SK-N-SH (cell line): ENCODE measurements around the gene KIZ. TPM values are rescaled to one million over a fixed set of nuclear protein-coding genes. Genes with fewer than 3 reads are reported as not detected.

Experiments used
- CTCF ChIA-PET: fragments of 300-600, 350-600 bp; formaldehyde crosslinking; extraction: SDS; loops from one replicate; lab custom pipeline; 2021; lab: Yijun Ruan, JAX
- POLR2A ChIA-PET: fragments of 350-600 bp; sonication (Branson Sonifier 250); formaldehyde crosslinking; extraction: SDS; loops from one replicate; lab custom pipeline; 2020; ENCODE audit warnings: antibody characterized with exemption, inconsistent platforms; lab: Yijun Ruan, JAX
- DNase-seq: peaks from one replicate; pipeline ENCODE4 v3.0.0; 2012
- H2AFZ ChIP-seq: fragments of 200-600 bp; sonication (generic); 2 replicates; pipeline ENCODE4 v1.8.1; 2016; ENCODE audit warnings: antibody characterized with exemption, mild to moderate bottlenecking, low read depth
- H3F3A ChIP-seq: fragments of 200-600 bp; sonication (generic); replicated peaks from 2 replicates; pipeline ENCODE3; 2016; ENCODE audit warnings: antibody characterized with exemption, mild to moderate bottlenecking; ENCODE audit not compliant: insufficient read depth
- H3K27ac ChIP-seq, 2 experiments: fragments of 200-500 bp in 1 of 2; fragments of 200-600 bp in 1 of 2; sonication (Bioruptor generic) in 1 of 2; sonication (generic), shearing (Covaris generic) in 1 of 2; 2 replicates each; pipeline versions ENCODE4 v1.5.1 to v1.6.1; 2014 to 2016; ENCODE audit warnings: low read depth in 2 of 2, inconsistent platforms in 1 of 2, low read length in 1 of 2, mild to moderate bottlenecking in 1 of 2, mixed read lengths in 1 of 2
- H3K27me3 ChIP-seq: fragments of 200-600 bp; sonication (generic), shearing (Covaris generic); 2 replicates; pipeline ENCODE4 v1.6.1; 2016; ENCODE audit warnings: mixed run types; ENCODE audit not compliant: insufficient read depth
- H3K36me3 ChIP-seq, 2 experiments: fragments of 200-500 bp in 1 of 2; fragments of 200-600 bp in 1 of 2; sonication (Bioruptor generic) in 1 of 2; sonication (generic) in 1 of 2; replicated peaks in 1 of 2; 2 replicates each; pipeline versions ENCODE3 to v1.5.1; 2014 to 2016; ENCODE audit warnings: low read length in 1 of 2, mild to moderate bottlenecking in 1 of 2; ENCODE audit not compliant: insufficient read depth in 2 of 2, control insufficient read depth in 1 of 2
- H3K4me1 ChIP-seq, 2 experiments: fragments of 200-500 bp in 1 of 2; fragments of 200-600 bp in 1 of 2; sonication (Bioruptor generic) in 1 of 2; sonication (generic), shearing (Covaris generic) in 1 of 2; 2 replicates each; pipeline versions ENCODE4 v1.5.1 to v1.6.1; 2014 to 2016; ENCODE audit warnings: low read depth in 1 of 2, low read length in 1 of 2, mixed run types in 1 of 2; ENCODE audit not compliant: insufficient read depth in 2 of 2, control insufficient read depth in 1 of 2
- H3K4me2 ChIP-seq: fragments of 200-600 bp; sonication (generic), shearing (Covaris generic); 2 replicates; pipeline ENCODE4 v1.6.1; 2017; ENCODE audit warnings: mixed run types
- H3K4me3 ChIP-seq, 2 experiments: fragments of 200-500 bp in 1 of 2; fragments of 200-600 bp in 1 of 2; sonication (Bioruptor generic) in 1 of 2; sonication (generic), shearing (Covaris generic) in 1 of 2; 2 replicates each; pipeline versions ENCODE4 v1.5.1 to v1.8.1; 2014 to 2016; ENCODE audit warnings: low read depth in 2 of 2, inconsistent platforms in 1 of 2, low read length in 1 of 2, mild to moderate bottlenecking in 1 of 2, mixed read lengths in 1 of 2, moderate library complexity in 1 of 2
- H3K79me2 ChIP-seq: fragments of 200-600 bp; sonication (generic); 2 replicates; pipeline ENCODE4 v1.8.1; 2017; ENCODE audit warnings: mild to moderate bottlenecking; ENCODE audit not compliant: insufficient read depth
- H3K9ac ChIP-seq: fragments of 200-600 bp; sonication (generic); 2 replicates; pipeline ENCODE4 v1.6.1; 2017; ENCODE audit warnings: mixed run types
- H3K9me2 ChIP-seq: fragments of 200-600 bp; sonication (generic); 2 replicates; pipeline ENCODE4 v1.6.1; 2017; ENCODE audit warnings: mixed run types
- H3K9me3 ChIP-seq: fragments of 200-600 bp; sonication (generic); 2 replicates; pipeline ENCODE4 v1.6.1; 2017; ENCODE audit warnings: mixed run types, mild to moderate bottlenecking, moderate library complexity
- H4K20me1 ChIP-seq: fragments of 200-600 bp; sonication (generic); 2 replicates; pipeline ENCODE4 v1.6.1; 2017; ENCODE audit warnings: mild to moderate bottlenecking, mixed run types; ENCODE audit not compliant: insufficient read depth
- CHD2 ChIP-seq: fragments of 150-350 bp; IDR thresholded peaks from 2 replicates; pipeline ENCODE4 v1.6.1; 2018; ENCODE audit warnings: low read length; ENCODE audit not compliant: partially characterized antibody
- ELF1 ChIP-seq: IDR thresholded peaks from 2 replicates; pipeline ENCODE4 v1.4.0; 2012
- EP300 ChIP-seq, 2 experiments: IDR thresholded peaks; 2 replicates each; pipeline versions ENCODE4 v1.4.0 to v1.6.1; 2012; ENCODE audit warnings: borderline replicate concordance in 1 of 2, low read depth in 1 of 2, low read length in 1 of 2
- EZH2phosphoT487 ChIP-seq: fragments of 200-600 bp; sonication (generic); IDR thresholded peaks from 2 replicates; pipeline ENCODE4 v1.6.1; 2017; ENCODE audit warnings: low read depth, mixed run types, mild to moderate bottlenecking, antibody characterized with exemption, moderate library complexity, borderline replicate concordance
- FOSL2 ChIP-seq: IDR thresholded peaks from 2 replicates; pipeline ENCODE4 v1.4.0; 2012; ENCODE audit warnings: low read depth, mild to moderate bottlenecking, moderate library complexity, borderline replicate concordance
- FOXJ3 ChIP-seq: sonication (generic); formaldehyde crosslinking; IDR thresholded peaks from 2 replicates; pipeline ENCODE4 v1.5.1; 2020; ENCODE audit warnings: mild to moderate bottlenecking, missing genetic modification reagents
- FOXM1 ChIP-seq: IDR thresholded peaks from 2 replicates; pipeline ENCODE4 v1.4.0; 2012; ENCODE audit warnings: low read depth, mild to moderate bottlenecking
- GABPA ChIP-seq: IDR thresholded peaks from 2 replicates; pipeline ENCODE4 v1.4.0; 2012; ENCODE audit warnings: low read depth, mild to moderate bottlenecking
- MEF2A ChIP-seq: IDR thresholded peaks from 2 replicates; pipeline ENCODE4 v1.4.0; 2012; ENCODE audit warnings: low read depth, borderline replicate concordance
- MXI1 ChIP-seq: IDR thresholded peaks from 2 replicates; pipeline ENCODE4 v1.6.1; 2012; ENCODE audit warnings: mild to moderate bottlenecking, low read depth, low read length, improper control_type of control experiment
- NRF1 ChIP-seq: IDR thresholded peaks from 2 replicates; pipeline ENCODE4 v1.6.1; 2012; ENCODE audit warnings: low read depth, mild to moderate bottlenecking, low read length
- POLR2AphosphoS5 ChIP-seq: IDR thresholded peaks from 2 replicates; pipeline ENCODE4 v1.6.1; 2012; ENCODE audit warnings: low read depth, low read length
- RFX5 ChIP-seq: IDR thresholded peaks from 2 replicates; pipeline ENCODE4 v1.6.1; 2012; ENCODE audit warnings: mild to moderate bottlenecking, improper control_type of control experiment, low read length
- RXRA ChIP-seq: IDR thresholded peaks from 2 replicates; pipeline ENCODE4 v1.4.0; 2012; ENCODE audit warnings: low read depth, mild to moderate bottlenecking, borderline replicate concordance
- SIN3A ChIP-seq: IDR thresholded peaks from 2 replicates; pipeline ENCODE4 v1.6.1; 2012; ENCODE audit warnings: low read depth, mild to moderate bottlenecking, low read length, moderate library complexity, borderline replicate concordance
- SMC3 ChIP-seq: IDR thresholded peaks from 2 replicates; pipeline ENCODE4 v1.6.1; 2012; ENCODE audit warnings: low read depth, low read length, improper control_type of control experiment
- TCF12 ChIP-seq: IDR thresholded peaks from 2 replicates; pipeline ENCODE4 v1.4.0; 2012
- YY1 ChIP-seq: IDR thresholded peaks from 2 replicates; pipeline ENCODE4 v1.4.0; 2012; ENCODE audit warnings: low read depth, mild to moderate bottlenecking
- WGBS: methylation state at CpG from one replicate; pipeline ENCODE4 v1.1.6; 2017; ENCODE audit warnings: low lambda C conversion rate; 5-methylcytosine and 5-hydroxymethylcytosine counted together
- polyA plus RNA-seq, 3 experiments: library from polyadenylated mRNA; depleted of rRNA; stranded (reverse); fragments of >200 nt; gene quantifications; 2 replicates each; pipeline ENCODE4 v1.2.3, GENCODE V29; 2012
- TF ChIP-seq, protein P1 (sequence below): fragments of 200-600 bp; sonication (generic); IDR thresholded peaks from 2 replicates; pipeline ENCODE4 v1.6.1; 2017; ENCODE audit warnings: antibody characterized with exemption, mild to moderate bottlenecking, moderate library complexity
- TF ChIP-seq, protein P2 (sequence below): IDR thresholded peaks from 2 replicates; pipeline ENCODE4 v1.4.0; 2012; ENCODE audit warnings: low read depth, borderline replicate concordance
- TF ChIP-seq, protein P3 (sequence below): IDR thresholded peaks from 2 replicates; pipeline ENCODE4 v1.4.0; 2012; ENCODE audit warnings: low read depth

The KIZ gene
- polyA plus RNA-seq, 1 of the 3 experiments (the other 2 are of a cell fraction) = 3.9 TPM

DNA sequence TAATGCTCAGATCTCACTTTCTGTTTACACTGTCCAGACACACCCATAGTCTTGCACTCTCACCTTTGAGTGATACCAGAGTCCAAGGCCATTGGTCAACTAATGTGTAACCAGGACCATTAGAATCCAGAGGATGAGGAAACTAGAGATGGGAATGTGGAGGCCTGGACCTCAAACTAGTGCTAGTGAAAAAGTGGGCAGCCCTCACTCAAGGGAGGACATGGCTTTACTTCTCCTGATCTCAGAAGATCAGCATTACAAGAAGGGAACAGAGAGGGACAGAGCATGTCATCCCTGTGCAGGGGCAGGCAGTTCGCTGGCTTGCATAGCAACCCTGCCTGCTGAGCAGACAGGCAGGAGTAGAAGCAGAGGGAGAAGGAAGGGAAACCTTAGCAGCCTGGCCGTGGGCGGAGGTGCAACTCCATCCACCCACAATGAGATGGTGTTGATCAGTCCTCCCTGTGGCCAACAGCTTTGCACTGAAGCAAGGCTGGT lies 154.7 kb downstream of the KIZ start (continued):
- TF ChIP-seq GABPA (no peak), MEF2A (no peak)

DNA sequence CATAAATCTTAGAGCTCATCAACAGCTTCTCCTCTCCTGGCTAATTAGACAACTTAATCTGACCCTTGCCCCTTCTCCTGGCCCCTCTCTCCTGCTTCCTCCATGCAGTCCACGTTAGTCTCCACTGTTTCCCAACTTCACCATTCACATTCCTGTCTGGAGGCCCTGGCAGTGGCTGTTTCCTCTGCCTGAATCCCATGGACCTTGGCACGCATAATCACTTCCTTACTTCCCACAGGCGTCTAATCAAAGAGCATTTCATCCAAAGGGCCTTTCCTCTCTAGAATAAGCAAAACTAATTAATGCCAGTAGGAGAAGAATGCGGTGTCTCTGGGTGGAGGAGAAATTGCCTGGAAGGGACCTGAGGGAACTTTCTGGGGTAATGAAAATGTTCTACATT lies 160.9 kb downstream of the KIZ start:
- Histone ChIP-seq H3F3A (peaks cover 3% of the 10 kb centered on the region), H3K4me2 (no peak overlapping the region), H3K36me3 (no peaks in the 10 kb centered on the region), H3K79me2 (no peaks in the 10 kb centered on the region), H3K9me3 (no peaks in the 10 kb centered on the region), H3K27me3 (no peaks in the 10 kb centered on the region; the same call in 1 of the 2 replicates), H3K9ac (no peak overlapping the region), H2AFZ (no peak overlapping the region), H3K9me2 (no peaks in the 10 kb centered on the region), H3K27ac (no peak overlapping the region), H3K4me1 (peaks cover 0 to 3% of the 10 kb centered on the region in 2 experiments; a peak in 1 of 4 replicates), H4K20me1 (no peaks in the 10 kb centered on the region), H3K4me3 (no peak overlapping the region)
- no peak for TF ChIP-seq RXRA
- TF ChIP-seq TCF12 = no peak
- no peak for TF ChIP-seq YY1
- ChIA-PET CTCF (no interaction called here), POLR2A (no interaction called here)
- WGBS = 55% methylated on average over 4 of the region's 4 CpGs
- no peak for DNase-seq

DNA sequence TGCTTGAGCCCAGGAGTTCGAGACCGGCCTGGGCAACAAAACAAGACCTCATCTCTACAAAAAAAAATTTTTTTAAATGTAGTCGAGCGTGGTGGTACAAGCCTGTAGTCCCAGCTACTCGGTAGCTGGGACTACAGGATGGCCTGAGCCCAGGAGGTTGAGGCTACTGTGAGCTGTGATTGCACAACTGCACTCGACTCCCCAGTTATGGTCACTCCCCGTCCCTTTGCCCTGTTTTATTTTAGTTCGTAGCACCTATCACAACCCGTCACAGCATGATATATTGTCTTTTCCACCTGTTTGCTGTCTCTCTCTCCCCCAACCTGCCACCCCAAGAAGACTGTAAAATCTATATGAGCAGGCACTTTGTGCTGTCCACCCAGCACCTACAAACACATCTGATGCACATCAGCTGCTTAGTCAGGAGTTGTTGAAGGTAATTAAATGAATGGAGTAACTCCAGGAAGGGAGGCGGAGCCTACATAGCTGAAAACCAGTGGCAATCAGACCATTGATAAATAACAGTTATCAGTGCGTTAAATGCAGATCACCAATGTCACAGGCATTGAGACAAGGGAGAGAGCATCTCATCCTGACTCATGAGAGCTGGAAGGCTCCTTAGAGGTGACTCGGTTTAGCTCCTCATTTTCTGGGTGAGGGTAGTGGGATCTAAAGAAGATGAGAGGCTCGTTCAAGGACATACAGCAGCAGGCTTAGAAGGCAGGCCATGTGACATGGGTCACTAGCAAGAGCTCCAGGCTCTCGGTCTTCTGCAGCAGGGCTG lies 162.9 kb downstream of the KIZ start:
- no peak overlapping the region for H3K27ac ChIP-seq
- TF ChIP-seq TCF12 (no peak), CHD2 (no peak), POLR2AphosphoS5 (no peak), RFX5 (no peak), ELF1 (no peak), EP300 (IDR thresholded peaks at IDR 0.05; ENCODE audit: borderline replicate concordance in 1 of 2, low read depth in 1 of 2, low read length in 1 of 2) (no peak), NRF1 (no peak), RXRA (no peak), SIN3A (no peak), MXI1 (no peak), FOXM1 (no peak), EZH2phosphoT487 (no peak), FOSL2 (no peak), FOXJ3 (CRISPR knock-in tag) (no peak), SMC3 (no peak)
- TF ChIP-seq, protein P1, sequence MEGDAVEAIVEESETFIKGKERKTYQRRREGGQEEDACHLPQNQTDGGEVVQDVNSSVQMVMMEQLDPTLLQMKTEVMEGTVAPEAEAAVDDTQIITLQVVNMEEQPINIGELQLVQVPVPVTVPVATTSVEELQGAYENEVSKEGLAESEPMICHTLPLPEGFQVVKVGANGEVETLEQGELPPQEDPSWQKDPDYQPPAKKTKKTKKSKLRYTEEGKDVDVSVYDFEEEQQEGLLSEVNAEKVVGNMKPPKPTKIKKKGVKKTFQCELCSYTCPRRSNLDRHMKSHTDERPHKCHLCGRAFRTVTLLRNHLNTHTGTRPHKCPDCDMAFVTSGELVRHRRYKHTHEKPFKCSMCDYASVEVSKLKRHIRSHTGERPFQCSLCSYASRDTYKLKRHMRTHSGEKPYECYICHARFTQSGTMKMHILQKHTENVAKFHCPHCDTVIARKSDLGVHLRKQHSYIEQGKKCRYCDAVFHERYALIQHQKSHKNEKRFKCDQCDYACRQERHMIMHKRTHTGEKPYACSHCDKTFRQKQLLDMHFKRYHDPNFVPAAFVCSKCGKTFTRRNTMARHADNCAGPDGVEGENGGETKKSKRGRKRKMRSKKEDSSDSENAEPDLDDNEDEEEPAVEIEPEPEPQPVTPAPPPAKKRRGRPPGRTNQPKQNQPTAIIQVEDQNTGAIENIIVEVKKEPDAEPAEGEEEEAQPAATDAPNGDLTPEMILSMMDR = no peak
- TF ChIP-seq, protein P2, sequence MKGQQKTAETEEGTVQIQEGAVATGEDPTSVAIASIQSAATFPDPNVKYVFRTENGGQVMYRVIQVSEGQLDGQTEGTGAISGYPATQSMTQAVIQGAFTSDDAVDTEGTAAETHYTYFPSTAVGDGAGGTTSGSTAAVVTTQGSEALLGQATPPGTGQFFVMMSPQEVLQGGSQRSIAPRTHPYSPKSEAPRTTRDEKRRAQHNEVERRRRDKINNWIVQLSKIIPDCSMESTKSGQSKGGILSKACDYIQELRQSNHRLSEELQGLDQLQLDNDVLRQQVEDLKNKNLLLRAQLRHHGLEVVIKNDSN = no peak
- TF ChIP-seq, protein P3, sequence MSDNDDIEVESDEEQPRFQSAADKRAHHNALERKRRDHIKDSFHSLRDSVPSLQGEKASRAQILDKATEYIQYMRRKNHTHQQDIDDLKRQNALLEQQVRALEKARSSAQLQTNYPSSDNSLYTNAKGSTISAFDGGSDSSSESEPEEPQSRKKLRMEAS = no peak
- TF ChIP-seq, all 33 proteins: peak for 0
- Histone ChIP-seq H3K9me3 (no peaks in the 10 kb centered on the region), H3K9ac (no peak overlapping the region), H2AFZ (no peak overlapping the region), H3K27me3 (no peaks in the 10 kb centered on the region; the same call in 1 of the 2 replicates), H3K4me2 (no peak overlapping the region), H3K9me2 (no peaks in the 10 kb centered on the region), H3K4me1 (peaks cover 0 to 3% of the 10 kb centered on the region in 2 experiments; a peak in 1 of 4 replicates), H3K36me3 (no peaks in the 10 kb centered on the region), H4K20me1 (no peaks in the 10 kb centered on the region), H3F3A (peaks cover 3% of the 10 kb centered on the region), H3K79me2 (no peaks in the 10 kb centered on the region), H3K4me3 (no peak overlapping the region)
- CTCF ChIA-PET = interaction anchor here (1.1 to 1.8 kb wide), 2 partner anchors 53 to 216 kb away, joined by 4 to 9 read pairs; no protein-coding TSS in a partner anchor
- POLR2A ChIA-PET = no interaction called here
- DNase-seq = no peak
- 52% methylated on average over 13 of the region's 14 CpGs for WGBS
